Activated CD4-positive, alpha-beta T cell treated with anti-CD3 and anti-CD28 coated beads, Interleukin-2, Interleukin-6, amounts not matched to agents 100 ng/mL and 50 ng/mL, durations not matched to agents 16 hours and 8 hours (primary cell): Measurements from ENCODE around the gene AIF1L.
"Not testable (repeated sequence)": the region's sequence is repeated elsewhere in the genome, so short reads cannot be mapped to it uniquely, and the experiment has no call there.

ENCODE experiments used
- DNase-seq: peaks from one replicate; pipeline ENCODE4 v3.0.0-alpha.2; 2020

Gene AIF1L

DNA sequence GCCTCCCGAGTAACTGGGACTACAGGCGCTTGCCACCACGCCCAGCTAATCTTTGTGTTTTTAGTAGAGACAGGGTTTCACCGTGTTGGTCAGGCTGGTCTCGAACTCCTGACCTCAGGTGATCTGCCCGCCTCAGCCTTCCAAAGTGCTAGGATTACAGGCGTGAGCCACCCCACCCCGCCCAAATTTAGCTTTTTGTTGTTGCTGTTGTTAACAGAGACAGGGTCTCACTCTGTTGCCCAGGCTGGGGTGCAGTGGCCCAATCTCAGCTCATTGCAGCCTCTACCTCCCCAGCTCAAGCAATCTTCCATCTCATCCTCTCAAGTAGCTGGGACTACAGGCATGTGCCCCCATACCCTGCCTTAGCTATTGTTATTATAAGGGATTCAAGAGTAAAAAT, 3.5 kb downstream of the AIF1L start:
- DNase-seq = not testable (repeated sequence)

DNA sequence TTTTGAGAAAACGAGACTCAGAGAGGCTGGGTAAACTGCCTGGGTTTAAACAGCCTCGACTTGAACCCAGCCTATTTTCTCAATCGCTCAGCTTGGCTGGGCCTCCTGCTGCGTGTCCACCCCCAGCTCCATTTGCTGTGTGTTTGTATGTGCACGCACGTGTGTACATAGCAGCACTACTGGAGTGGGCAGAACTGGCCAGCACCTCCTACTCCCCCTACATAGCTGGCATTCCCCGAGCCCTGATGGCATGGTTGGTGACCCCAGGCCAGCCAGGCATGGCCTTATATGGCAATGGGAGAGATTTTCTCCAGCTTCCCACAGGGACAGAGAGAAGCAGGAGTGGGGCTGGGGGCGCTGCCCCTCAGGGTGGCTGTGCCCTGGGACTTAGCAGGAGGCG, 4.1 kb downstream of the AIF1L start:
- DNase-seq = no peak

GRCh38 chr9:131101207-131101964, 5.1 kb downstream of the AIF1L start:
- DNase-seq = no peak

DNA sequence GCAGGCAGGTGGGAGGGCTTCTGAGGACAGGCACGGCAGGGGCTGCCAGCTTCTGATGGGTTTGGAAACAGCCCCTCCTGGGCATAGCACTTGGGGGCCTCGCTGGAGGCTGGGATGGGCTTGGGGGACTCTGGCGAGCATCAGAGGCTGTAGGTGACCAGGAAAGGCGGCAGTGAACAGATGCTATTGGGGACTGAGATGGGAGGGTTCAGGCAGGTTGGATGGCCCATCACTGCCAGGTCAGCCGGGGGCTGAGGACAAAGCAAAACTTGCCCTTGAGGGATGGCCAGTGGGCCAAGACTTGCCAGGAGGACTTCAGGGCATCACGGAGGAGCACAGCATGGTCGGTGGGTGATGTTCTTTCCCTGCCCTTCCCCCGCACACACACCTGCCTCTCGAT, 6.7 kb downstream of the AIF1L start:
- DNase-seq = no peak

GRCh38 chr9:131103535-131103934, 7.2 kb downstream of the AIF1L start:
- no peak for DNase-seq

DNA sequence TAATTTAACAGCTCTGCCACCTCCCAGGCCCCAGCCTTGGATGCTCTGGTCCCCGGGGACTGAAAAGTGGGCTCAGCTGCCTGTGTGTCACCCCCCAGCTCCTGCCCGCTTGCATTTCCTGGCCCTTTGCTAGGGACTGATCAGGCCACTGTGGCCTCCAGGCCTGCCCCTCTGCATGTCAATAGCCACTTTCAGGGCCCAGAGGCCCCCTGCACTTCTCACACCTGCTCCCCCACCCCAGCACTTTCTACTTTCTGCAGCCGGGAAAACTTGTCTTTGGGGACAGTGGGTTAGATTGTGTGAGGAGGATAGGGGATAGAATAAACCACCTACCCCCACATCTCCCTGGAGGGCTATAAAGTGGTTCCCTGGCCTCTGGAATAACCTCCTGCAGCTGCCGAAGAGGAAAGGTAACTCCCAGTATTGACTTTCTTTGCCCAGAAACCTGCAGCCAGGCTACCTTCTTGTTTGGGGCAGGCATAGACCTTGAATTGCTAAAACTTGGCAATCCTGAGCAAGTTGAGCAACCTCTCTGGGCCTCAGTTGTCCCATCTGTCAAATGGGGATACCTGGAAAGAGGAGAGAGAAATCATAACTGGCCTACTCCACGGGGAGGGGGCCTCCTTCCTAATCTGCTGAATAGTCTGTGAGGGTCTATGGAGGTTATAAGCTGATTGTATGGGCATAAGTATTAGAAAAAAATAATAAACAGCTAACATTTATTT, 7.8 kb downstream of the AIF1L start:
- no peak for DNase-seq

GRCh38 chr9:131105952-131106351, 9.6 kb downstream of the AIF1L start:
- DNase-seq = no peak

DNA sequence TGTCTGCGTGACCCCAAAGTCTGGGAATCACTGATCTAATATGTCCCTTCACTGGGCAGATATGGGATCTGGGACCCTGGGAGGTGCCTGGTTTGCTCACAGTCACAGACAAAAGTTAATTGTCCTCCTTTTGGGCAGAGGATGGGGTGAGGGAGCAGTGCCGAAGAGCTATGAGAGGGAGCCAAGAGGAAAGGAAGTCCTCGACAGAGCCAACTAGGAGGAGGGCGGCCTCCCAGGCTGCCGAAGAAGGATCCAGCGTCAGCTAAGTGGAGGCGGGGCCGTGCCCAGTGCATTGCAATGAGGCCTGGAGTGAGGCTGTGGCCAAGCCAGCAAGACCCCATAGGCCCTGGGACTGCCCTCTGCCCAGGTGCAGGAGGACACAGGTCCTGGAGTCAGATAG, 11.4 kb downstream of the AIF1L start:
- DNase-seq = no peak

DNA sequence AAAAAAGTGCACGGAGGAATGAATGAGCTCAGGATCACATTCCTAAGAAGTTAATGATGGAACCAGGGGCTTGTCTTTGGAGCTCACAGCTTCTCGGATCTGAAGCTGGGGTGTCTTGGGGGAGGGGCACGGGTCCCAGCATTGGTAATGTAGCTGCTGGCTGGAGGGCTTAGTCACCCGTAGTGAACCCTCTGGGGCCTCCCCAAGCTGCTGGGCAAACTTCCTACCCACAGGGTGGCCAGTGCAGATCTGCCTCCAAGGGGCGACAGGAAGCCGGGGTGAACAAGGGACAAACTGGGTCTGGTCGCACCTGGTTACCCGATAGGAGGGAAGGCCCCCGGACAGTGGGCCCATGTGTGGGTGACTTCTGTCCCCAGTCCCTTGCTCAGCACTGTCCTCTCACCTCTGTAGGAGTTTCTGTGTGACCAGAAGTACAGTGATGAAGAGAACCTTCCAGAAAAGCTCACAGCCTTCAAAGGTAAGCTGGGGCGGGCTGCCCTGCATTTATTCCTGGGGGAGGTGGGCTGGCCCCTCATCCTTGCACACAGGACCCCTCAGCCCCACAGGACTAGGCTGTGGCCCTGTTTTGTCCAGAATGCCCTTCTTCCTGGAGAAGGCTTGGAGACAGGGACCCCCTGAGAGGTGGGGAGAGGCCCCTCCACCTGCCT, 15.0 kb downstream of the AIF1L start:
- DNase-seq = no peak

- DNase-seq = no peak
Observed at GRCh38 chr9:131111854-131112311, 15.6 kb downstream of the AIF1L start.

DNA sequence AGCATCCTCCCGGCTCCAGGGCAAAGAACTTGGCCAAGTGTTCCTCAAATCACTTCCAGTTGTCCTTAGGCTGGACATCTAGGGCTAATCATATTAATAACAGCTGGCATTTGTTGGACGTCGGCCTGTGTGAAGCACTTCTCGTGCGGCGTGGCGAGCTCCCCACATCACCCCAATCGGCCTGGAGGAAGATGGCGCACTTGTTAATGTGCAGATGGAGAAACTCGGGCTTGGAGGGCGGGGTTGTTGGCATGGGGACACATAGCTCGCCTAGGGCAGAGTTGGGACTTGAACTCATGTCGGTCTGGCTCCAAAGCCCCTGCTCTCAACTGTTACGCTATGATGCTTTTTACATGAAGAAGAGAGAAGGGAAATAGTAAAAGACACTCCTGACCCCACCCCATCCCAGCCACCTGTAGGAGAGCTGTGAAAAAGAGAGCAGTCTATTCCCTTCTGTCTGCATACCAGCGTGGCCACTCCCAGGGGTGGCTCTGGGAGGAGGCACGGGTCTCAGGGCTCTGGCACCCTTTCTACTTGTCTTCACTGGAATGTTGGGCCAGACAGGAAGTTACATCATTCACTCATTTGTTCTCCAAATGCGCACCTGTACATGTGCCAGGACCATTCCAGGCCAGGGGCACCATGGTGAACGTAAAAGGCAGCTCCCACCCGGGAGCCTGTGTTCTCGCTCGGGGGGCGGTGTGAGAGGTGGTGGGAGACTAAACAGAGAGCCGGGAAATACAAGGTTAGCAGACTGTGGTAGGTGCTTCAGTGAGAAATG, 16.2 kb downstream of the AIF1L start:
- DNase-seq = no peak

DNA sequence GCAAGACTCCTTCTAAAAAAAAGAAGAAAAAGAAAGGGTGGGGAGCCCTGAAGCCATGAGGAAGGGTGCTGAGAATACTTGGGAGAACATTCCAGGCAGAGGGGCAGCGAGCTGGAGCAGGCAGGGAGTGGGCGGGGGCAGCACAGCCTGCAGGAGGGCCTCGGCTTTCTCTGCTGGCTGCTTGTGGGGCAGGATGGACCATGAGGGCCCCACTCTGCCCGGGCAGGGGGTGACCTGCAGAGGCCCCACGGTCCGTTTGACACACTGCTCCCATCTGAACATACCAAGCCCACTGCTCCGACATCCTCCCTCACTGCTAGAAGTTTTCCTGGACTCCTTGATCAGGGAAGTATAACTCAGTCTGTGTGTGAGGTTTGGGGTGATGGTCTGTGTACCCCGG, 17.3 kb downstream of the AIF1L start:
- DNase-seq = no peak

DNA sequence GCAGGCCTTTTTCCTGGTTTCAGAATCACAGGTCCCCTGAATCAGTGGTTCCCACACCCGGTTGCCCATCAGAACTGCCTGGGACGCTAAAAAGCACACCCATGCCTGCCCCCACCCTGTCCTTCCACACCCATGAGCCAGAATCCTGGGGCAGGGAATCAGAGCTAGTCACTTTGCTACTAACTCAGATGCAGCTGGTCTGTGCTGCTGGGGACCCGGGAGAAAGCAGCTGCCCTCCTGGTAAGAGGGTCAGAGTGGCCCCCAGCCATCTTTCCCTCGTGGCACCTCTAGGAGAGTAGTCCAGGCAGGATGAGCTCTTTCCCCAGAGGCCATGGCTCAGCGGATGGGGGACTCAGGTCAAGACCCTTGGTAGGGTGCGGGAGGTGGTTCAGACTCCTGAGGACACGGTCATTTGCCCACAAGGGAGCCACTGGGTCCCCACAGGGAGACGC, 17.8 kb downstream of the AIF1L start:
- no peak for DNase-seq

DNA sequence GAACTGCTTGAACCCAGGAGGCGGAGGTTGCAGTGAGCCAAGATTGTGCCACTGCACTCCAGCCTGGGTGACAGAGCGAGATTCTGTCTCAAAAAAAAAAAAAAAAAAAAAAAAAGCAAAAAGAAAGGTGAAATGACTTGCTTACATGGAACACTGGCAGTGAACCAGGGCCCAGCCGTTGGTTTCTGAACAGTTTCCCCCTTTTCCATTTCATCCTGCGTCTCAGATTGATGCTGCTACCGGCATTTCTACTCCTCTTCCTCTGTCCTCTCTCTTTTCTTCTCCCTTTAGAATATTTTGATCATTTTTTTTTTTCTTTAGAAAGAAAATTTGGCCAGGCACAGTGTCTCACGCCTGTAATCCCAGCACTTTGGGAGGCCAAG, 19.0 kb downstream of the AIF1L start:
- DNase-seq = not testable (repeated sequence)

- DNase-seq = no peak
Observed at GRCh38 chr9:131116281-131117120, 20.2 kb downstream of the AIF1L start.

- DNase-seq = no peak
Observed at GRCh38 chr9:131117121-131117761, 20.9 kb downstream of the AIF1L start.

DNA sequence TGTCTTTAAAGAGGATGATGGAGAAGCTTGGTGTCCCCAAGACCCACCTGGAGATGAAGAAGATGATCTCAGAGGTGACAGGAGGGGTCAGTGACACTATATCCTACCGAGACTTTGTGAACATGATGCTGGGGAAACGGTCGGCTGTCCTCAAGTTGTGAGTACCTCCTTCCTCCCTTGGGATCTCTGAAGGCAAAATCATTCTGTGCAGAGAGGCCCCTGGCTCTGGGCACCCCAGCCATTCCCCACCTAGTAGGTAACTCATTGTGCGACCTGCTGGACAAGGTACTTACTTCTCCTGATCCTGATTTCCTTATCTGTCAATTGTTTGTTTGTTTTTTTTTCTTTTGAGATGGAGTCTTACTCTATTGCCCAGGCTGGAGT, 21.4 kb downstream of the AIF1L start:
- DNase-seq = no peak

DNA sequence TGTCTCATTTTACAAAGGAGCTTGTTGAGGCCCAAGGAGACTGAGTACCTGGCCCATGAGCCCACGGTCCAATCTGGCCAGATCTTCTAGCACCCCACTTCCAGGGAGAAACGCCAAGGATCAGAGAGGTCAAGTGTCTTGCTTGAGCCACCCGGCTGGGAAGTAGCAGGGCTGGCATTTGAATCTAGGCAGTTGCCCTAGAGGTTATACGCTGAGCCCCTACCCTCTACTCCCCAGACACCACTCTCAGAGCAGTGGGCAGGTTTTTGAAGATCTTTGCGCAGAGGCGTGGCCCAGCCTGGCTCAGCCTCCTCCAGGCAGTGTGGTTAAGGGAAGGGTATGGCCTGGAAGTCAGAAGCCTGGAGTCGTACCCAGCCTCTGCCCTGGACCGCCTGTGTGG, 23.3 kb downstream of the AIF1L start:
- DNase-seq = no peak

- no peak for DNase-seq
Observed at GRCh38 chr9:131120620-131121228, 24.4 kb downstream of the AIF1L start.

GRCh38 chr9:131121346-131121745, 25.0 kb downstream of the AIF1L start:
- no peak for DNase-seq

GRCh38 chr9:131122158-131122557, 25.8 kb downstream of the AIF1L start:
- DNase-seq = no peak

DNA sequence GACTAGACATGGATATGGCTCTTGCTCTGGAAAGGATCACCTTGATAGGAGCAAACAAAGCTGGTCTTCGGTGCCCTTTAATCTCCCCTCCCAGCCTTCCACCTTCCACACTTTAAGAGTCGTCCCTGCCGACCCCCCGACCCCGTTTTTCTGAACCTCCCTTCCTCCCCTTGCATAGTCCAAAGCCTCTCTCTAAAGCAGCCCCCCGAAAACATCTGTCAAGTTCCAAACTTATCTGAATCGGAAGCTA, 28.6 kb downstream of the AIF1L start:
- no peak for DNase-seq
